B cell (primary cell): Measurements from ENCODE around the gene COL11A1.

Experiments
- EZH2 ChIP-seq: IDR thresholded peaks from 2 replicates; pipeline ENCODE4 v1.6.1; 2012; ENCODE audit warnings: borderline replicate concordance, low read depth, mild to moderate bottlenecking, moderate library complexity, low read length; ENCODE audit not compliant: insufficient read depth, poor library complexity, severe bottlenecking
- TF ChIP-seq, protein P1 (sequence below): fragments of 200-600 bp; IDR thresholded peaks from one replicate; pipeline ENCODE4 v1.8.0; 2022; ENCODE audit warnings: antibody characterized with exemption, mild to moderate bottlenecking

DNA sequence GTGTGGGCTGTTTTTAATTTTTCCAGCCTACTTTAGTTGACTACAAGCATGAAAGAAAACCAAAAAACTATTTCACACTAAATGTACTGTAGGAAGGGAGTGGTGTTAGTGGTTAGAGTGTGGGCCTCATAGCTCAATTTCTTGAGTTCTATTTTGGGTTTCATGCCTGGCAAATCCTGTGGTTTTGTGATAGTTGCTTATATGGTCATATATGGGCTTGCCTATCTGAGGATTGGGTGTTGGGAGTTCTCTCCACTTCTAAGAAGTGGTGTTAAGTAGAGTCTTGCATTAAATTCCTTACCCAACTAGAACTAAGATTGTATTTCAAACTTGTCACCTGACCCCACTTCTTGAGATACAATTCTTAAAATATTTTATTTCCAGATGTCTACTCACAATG lies 37.8 kb upstream of the COL11A1 start:
- TF ChIP-seq, protein P1, sequence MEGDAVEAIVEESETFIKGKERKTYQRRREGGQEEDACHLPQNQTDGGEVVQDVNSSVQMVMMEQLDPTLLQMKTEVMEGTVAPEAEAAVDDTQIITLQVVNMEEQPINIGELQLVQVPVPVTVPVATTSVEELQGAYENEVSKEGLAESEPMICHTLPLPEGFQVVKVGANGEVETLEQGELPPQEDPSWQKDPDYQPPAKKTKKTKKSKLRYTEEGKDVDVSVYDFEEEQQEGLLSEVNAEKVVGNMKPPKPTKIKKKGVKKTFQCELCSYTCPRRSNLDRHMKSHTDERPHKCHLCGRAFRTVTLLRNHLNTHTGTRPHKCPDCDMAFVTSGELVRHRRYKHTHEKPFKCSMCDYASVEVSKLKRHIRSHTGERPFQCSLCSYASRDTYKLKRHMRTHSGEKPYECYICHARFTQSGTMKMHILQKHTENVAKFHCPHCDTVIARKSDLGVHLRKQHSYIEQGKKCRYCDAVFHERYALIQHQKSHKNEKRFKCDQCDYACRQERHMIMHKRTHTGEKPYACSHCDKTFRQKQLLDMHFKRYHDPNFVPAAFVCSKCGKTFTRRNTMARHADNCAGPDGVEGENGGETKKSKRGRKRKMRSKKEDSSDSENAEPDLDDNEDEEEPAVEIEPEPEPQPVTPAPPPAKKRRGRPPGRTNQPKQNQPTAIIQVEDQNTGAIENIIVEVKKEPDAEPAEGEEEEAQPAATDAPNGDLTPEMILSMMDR = no peak
- no peak for TF ChIP-seq EZH2
